ENCODE data around the gene MOB3B.

MOB3B gene

GRCh38 chr9:27391040-27391895 is 138.3 kb downstream of the MOB3B start:
- no peak for DNase-seq (ENCODE audit: low read depth)

- no peak for DNase-seq (ENCODE audit: low read depth)
Measured at GRCh38 chr9:27388150-27388549, 141.5 kb downstream of the MOB3B start.

GRCh38 chr9:27387722-27388121 is 141.9 kb downstream of the MOB3B start:
- DNase-seq (ENCODE audit: low read depth) = no peak

GRCh38 chr9:27386571-27387091 is 143.0 kb downstream of the MOB3B start:
- no peak for DNase-seq (ENCODE audit: low read depth)

- DNase-seq (ENCODE audit: low read depth) = no peak
Measured at GRCh38 chr9:27385606-27386322, 143.8 kb downstream of the MOB3B start.

GRCh38 chr9:27384262-27385014 is 145.2 kb downstream of the MOB3B start:
- no peak for DNase-seq (ENCODE audit: low read depth)

GRCh38 chr9:27383524-27383923 is 146.1 kb downstream of the MOB3B start:
- no peak for DNase-seq (ENCODE audit: low read depth)

- DNase-seq (ENCODE audit: low read depth) = no peak
Measured at GRCh38 chr9:27382975-27383374, 146.6 kb downstream of the MOB3B start.

GRCh38 chr9:27382308-27382707 is 147.3 kb downstream of the MOB3B start:
- no peak for DNase-seq (ENCODE audit: low read depth)

- DNase-seq (ENCODE audit: low read depth) = no peak
Measured at GRCh38 chr9:27379311-27380251, 150.0 kb downstream of the MOB3B start.

- DNase-seq (ENCODE audit: low read depth) = no peak
Measured at GRCh38 chr9:27377811-27378456, 151.7 kb downstream of the MOB3B start.

GRCh38 chr9:27377147-27377807 is 152.3 kb downstream of the MOB3B start:
- no peak for DNase-seq (ENCODE audit: low read depth)

GRCh38 chr9:27373851-27374250 is 155.8 kb downstream of the MOB3B start:
- DNase-seq (ENCODE audit: low read depth) = no peak

- no peak for DNase-seq (ENCODE audit: low read depth)
Measured at GRCh38 chr9:27372615-27373014, 157.0 kb downstream of the MOB3B start.

- no peak for DNase-seq (ENCODE audit: low read depth)
Measured at GRCh38 chr9:27371382-27371781, 158.2 kb downstream of the MOB3B start.

- DNase-seq (ENCODE audit: low read depth) = no peak
Measured at GRCh38 chr9:27369591-27369990, 160.0 kb downstream of the MOB3B start.

GRCh38 chr9:27368316-27368985 is 161.2 kb downstream of the MOB3B start:
- no peak for DNase-seq (ENCODE audit: low read depth)

- DNase-seq (ENCODE audit: low read depth) = no peak
Measured at GRCh38 chr9:27367921-27368315, 161.7 kb downstream of the MOB3B start.

GRCh38 chr9:27367175-27367798 is 162.3 kb downstream of the MOB3B start:
- DNase-seq (ENCODE audit: low read depth) = no peak

Data from stimulated activated CD8-positive, alpha-beta memory T cell treated with anti-CD3 and anti-CD28 coated beads, Interleukin-15, amount 100 ng/mL, for 1 hour (primary cell).